GM10248 (cell line): ENCODE results near the gene PDK2.

ENCODE experiments used
- CTCF ChIA-PET: fragments of 300-600 bp; sonication (Branson Sonifier 250); formaldehyde crosslinking; extraction: SDS; loops from one replicate; lab custom pipeline; 2021; ENCODE audit warnings: antibody characterized with exemption; lab: Yijun Ruan, JAX
- POLR2A ChIA-PET: fragments of 350-650 bp; sonication (Branson Sonifier 250); formaldehyde crosslinking; extraction: SDS; loops from one replicate; lab custom pipeline; 2020; ENCODE audit warnings: antibody characterized with exemption; lab: Yijun Ruan, JAX
- DNase-seq: peaks from one replicate; pipeline ENCODE4 v3.0.0; 2012; ENCODE audit errors: extremely low spot score
- TF ChIP-seq, protein P1 (sequence below): IDR thresholded peaks from 2 replicates; pipeline ENCODE4 v1.5.1; 2012; ENCODE audit warnings: mild to moderate bottlenecking, low read depth; ENCODE audit errors: extremely low read depth, missing control alignments, control extremely low read depth

The PDK2 gene

DNA sequence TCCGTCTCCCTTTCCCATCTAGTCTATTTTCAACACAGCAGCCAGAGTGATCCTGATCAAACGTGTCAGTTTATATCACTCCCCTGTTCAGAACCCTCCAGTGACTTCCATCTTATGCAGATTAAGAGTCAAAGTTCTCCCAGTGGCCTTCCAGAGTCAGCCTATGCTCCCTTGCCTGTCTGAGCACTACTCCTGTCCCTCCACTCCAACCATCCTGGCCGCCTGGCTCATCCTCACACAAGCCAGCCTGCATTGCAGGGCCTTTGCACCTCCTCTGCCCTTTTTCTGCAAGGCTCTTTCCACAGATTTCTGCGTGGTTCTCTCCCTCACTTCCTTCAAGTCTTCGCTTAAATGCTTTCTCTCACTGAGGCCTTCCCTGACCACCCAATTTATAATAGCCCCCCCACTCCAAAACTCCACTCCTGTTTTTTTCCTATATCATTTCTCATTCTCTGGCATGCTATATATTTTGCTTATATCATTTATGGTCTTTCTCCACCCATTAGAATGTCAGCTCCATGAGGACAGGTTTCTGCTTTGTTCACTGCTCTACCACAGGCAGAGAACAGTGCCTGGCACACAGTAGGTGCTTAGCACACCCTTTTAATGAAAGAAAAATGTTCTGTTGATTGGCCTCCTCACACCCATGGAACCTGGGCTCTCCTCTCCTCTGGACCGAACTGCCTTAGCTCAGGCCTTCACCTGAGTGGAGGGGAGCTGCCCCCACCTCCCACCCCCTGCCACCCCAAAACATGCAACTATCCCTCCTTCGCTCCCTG is 25.5 kb downstream of the PDK2 start:
- TF ChIP-seq, protein P1, sequence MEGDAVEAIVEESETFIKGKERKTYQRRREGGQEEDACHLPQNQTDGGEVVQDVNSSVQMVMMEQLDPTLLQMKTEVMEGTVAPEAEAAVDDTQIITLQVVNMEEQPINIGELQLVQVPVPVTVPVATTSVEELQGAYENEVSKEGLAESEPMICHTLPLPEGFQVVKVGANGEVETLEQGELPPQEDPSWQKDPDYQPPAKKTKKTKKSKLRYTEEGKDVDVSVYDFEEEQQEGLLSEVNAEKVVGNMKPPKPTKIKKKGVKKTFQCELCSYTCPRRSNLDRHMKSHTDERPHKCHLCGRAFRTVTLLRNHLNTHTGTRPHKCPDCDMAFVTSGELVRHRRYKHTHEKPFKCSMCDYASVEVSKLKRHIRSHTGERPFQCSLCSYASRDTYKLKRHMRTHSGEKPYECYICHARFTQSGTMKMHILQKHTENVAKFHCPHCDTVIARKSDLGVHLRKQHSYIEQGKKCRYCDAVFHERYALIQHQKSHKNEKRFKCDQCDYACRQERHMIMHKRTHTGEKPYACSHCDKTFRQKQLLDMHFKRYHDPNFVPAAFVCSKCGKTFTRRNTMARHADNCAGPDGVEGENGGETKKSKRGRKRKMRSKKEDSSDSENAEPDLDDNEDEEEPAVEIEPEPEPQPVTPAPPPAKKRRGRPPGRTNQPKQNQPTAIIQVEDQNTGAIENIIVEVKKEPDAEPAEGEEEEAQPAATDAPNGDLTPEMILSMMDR = no peak
- CTCF ChIA-PET = interaction anchor here (1.6 to 18.1 kb wide), 4 partner anchors 13 to 82 kb away, joined by 3 to 246 read pairs (median 22); partner anchors contain the start of gene PDK2
- POLR2A ChIA-PET = no interaction called here
- no peak for DNase-seq

DNA sequence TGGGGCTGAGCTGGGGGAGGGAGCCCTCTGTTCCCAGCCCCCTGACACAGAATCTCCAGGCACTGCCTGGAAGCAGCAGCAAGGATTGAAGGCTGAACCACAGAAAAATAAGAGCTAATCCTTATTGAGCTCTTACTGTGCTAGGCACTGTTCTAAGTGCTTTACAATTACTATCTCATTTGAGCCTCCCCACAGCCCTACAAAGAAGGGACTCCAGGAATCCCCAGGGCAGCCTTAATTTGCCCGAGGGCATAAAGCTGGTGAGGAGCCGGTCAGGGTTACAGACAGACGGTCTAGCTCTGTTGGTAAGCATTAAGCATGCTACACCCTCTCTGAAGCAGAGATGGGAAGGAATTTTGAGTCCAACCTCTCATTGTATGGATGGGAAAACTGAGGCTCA is 27.8 kb downstream of the PDK2 start:
- CTCF ChIA-PET = interaction anchor here (0.9 to 18.1 kb wide), 10 partner anchors 9 to 567 kb away, joined by 3 to 246 read pairs (median 4); partner anchors contain the start of genes COL1A1 and PDK2
- POLR2A ChIA-PET = interaction anchor here (0.7 kb wide), 1 partner anchor 11 kb away, joined by 4 read pairs; no protein-coding TSS in a partner anchor
- DNase-seq = no peak
- TF ChIP-seq, protein P1 = no peak

DNA sequence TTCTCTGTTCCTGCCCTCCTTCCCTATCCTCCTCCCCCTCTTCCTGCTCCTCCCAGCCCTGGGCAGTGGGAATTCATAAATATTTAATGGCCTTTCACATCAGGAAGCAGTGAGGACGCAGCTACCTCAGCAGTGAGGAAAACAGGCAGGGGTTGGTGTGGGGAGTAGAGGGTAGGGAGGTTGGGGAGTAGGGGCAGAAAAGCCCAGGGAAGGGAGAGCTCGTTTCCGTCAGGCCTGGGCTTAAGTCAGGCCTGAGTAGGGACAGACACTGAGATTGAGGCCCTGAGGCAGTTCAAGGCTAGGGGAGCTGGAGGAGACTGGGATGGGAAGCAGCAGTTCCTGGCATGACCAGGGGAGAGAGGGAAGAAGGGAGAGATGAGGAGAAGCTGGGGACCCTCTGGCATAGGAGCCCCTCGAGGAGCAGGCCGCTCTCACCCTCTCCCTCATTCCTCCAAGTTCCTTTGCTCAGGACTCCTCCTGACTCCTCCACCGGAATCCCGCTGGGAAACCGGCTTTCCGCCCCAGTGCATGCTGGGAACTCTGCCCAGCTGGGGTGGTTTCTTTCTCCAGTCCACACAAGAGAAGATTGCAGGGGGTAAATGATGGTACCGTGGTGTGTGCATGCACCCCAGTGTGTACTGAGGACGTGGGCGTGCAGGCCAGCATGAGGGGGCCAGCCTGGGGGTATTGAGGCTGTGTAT is 28.6 kb downstream of the PDK2 start:
- TF ChIP-seq, protein P1 = no peak
- no peak for DNase-seq
- CTCF ChIA-PET = interaction anchor here (0.9 to 18.1 kb wide), 6 partner anchors 10 to 78 kb away, joined by 3 to 246 read pairs (median 6); partner anchors contain the start of genes COL1A1 and PDK2
- POLR2A ChIA-PET = interaction anchor here (0.7 kb wide), 1 partner anchor 10 kb away, joined by 4 read pairs; no protein-coding TSS in a partner anchor

- CTCF ChIA-PET = interaction anchor here (1.6 to 2.7 kb wide), 3 partner anchors 10 to 44 kb away, joined by 6 to 15 read pairs (median 7); partner anchors contain the start of gene PDK2
- no peak for DNase-seq
- TF ChIP-seq, protein P1 = no peak
- POLR2A ChIA-PET = interaction anchor here (0.7 kb wide), 1 partner anchor 417 kb away, joined by 4 read pairs; no protein-coding TSS in a partner anchor
Measured at GRCh38 chr17:50125420-50125997, 30.4 kb downstream of the PDK2 start.

DNA sequence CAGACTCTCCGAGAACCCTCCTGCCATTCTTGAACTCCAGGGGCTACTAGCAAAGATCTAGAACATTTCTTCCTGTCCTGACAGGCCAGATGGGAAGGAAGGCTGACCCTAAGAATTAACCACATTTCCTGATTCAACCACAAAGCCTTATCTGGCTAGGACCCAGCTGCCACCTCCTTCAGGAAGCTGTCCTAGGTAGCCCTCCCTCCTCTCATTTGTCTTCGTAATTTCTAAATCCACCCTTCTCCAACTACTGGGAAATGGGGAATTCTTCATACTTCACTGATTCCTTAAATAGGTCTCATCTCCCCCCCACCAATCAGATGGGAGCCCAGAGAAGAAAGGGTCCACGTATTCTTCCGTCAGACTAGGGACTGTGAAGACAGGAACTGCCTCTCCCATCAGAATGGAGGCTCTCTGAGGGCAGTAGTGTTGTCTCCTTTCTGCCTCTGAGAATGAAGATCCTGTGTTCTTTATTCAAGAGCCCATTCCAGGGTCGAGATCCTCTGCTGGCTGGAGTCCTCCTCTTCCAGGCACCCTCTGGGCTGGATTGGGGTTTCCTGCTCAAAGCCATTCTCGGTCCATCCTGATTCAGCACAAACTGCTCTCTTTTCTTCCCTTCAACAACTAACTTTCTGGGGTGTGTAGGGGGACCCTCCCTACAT is 32.7 kb downstream of the PDK2 start:
- ChIA-PET POLR2A (no interaction called here), CTCF (interaction anchor here (2.7 kb wide), 1 partner anchor 42 kb away, joined by 6 read pairs; no protein-coding TSS in a partner anchor)
- DNase-seq = no peak
- TF ChIP-seq, protein P1 = no peak
